Parietal lobe (tissue), 1 donor: ENCODE measurements around the gene OR6C75. TPM values are rescaled to one million over a fixed set of nuclear protein-coding genes. Genes with fewer than 3 reads are reported as not detected.

Experiments
- total RNA-seq: library from RNA; depleted of rRNA; stranded (reverse); fragments of >200 nt; gene quantifications from one replicate; pipeline ENCODE4 v1.2.3, GENCODE V29; 2014

Gene OR6C75
- total RNA-seq: not detected

DNA sequence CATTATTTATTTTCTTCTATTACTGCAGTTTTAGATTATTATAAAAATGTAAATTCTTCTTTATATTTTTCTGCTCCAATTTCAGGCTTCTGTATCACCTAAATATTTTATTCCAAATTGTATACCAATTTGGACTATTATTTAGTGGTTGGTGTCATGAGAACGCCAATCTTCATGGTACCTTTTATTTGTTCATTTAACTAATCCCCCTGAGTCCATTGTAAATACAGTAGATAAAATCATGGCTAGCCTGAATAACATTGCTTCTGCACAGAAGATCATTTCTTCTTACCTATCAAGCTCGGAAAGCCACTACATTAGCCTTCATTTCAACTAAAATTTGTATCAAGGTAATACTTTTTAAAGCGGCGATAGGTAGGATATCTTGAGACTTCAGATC, at the start of gene OR6C75:
Gene OR6C75, plus strand, starts transcription at position 301 of the 400 bp plus-strand sequence. CDS start 2,136 bp downstream, outside the sequence.

DNA sequence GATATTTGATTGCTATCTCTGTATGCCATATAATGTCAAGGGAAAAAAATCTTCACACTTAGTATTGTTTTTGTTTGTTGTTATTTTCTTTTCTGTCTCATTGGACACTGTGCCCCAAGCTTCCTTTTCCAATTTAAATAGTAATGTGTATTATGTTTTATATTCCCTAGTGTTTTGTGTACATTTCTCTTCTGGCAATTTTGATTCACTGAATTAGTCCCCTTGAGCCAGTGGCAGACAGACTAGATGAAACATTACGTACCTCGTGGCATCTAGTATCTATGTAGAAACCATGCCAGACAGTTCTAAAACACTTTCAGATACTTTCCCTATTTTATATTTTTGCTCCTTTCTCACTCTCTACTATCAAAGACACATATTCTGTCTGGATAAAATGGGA, 48.7 kb upstream of the OR6C75 start, which contains the start of gene OR6C1:
Gene OR6C1, plus strand, starts transcription at position 301 of the 400 bp plus-strand sequence. CDS start 6,257 bp downstream, outside the sequence.

DNA sequence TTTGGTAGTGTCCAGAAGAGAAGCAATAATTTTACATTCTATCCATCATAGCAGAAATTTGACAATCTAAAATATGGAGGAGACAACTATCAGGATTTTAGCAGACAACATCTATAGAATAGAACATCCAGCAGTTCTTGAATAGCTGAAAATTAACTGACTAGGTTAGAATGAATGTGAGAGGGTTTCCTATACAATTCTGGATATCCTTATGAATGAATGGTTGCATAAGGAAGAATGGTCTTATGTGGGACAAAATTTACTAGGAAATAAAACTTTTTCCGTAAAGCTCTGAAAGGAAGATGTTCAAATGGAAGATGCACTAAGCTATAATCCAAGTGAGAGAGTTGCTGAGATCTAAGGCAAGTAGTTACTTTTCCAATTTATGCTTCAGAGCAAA, 32.3 kb upstream of the OR6C75 start, which contains the start of gene OR6C3:
Gene OR6C3, plus strand, starts transcription at position 301 of the 400 bp plus-strand sequence. CDS start 955 bp downstream, outside the sequence.

DNA sequence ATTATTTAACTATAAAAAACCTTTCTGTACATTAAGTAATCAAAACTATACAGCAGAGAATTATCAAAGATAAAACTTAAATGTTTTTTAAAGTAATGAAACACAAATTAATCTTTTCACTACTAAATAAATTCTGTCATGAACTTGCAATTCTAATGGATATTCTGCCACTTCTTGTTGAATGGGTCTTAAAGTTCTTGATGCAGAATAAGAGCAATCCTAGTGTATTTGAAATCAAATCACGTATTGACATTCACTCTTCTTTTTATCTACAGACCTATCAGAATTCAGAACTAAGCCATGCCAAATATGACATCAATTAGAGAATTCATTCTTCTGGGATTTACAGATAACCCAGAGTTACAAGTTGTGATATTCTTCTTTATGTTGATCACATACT, 37.5 kb downstream of the OR6C75 start, which contains the start of gene OR6C65:
Gene OR6C65, plus strand, starts transcription at position 301 of the 400 bp plus-strand sequence. Its CDS starts 0 bp downstream, at position 301.

Other genes with a start within 250 kb of the OR6C75 start
- not detected for gene OR9K2, start 236.6 kb upstream of the OR6C75 start, total RNA-seq
- not detected for gene OR10A7, start 141.9 kb upstream of the OR6C75 start, total RNA-seq
- gene OR6C74, start 118.4 kb upstream of the OR6C75 start, total RNA-seq: not detected
- not detected for gene OR6C6, start 66.4 kb upstream of the OR6C75 start, total RNA-seq
- gene OR6C1, start 48.6 kb upstream of the OR6C75 start, total RNA-seq: not detected
- gene OR6C3, start 32.2 kb upstream of the OR6C75 start, total RNA-seq: not detected
- gene OR6C65, start 37.6 kb downstream of the OR6C75 start, total RNA-seq: not detected
- not detected for gene OR6C76, start 63.3 kb downstream of the OR6C75 start, total RNA-seq
- gene OR6C2, start 81.1 kb downstream of the OR6C75 start, total RNA-seq: not detected
- gene OR6C70, start 107.2 kb downstream of the OR6C75 start, total RNA-seq: not detected
- gene OR6C68, start 129.4 kb downstream of the OR6C75 start, total RNA-seq: not detected
- not detected for gene OR6C4, start 186.6 kb downstream of the OR6C75 start, total RNA-seq
- gene OR2AP1, start 209.5 kb downstream of the OR6C75 start, total RNA-seq: not detected